ENCODE data around the gene RPS3.
A peak's percentile ranks its signal among the peaks of the same experiment; 100 is the strongest.
"Not testable (repeated sequence)": the region's sequence is repeated elsewhere in the genome, so short reads cannot be mapped to it uniquely, and the experiment has no call there.

RPS3 gene

DNA sequence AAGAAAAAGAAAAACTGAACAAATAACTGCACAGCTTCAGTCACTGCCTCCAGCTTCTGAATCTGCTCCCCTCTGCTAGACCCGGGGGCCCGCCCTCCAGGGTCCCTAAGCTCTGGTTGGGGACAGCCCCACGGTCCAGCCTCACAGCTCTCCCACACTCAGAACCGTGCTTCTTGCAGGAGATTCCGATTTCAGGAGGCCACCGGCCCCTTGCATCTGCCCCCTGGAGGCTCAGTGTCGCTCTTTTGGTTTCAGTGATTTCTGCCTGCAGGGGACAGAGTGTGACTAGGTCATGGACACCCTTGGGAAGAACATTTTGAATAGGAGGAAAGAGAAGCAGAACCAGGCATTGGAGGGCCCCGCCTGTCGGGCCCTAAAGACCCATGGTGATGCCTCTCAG is 23.1 kb upstream of the RPS3 start:
- 91% methylated on average over 9 of the region's 9 CpGs for WGBS (ENCODE audit: insufficient coverage)
- Histone ChIP-seq H3K4me3 (ENCODE audit: control insufficient read depth in 1 of 7, extremely low read depth in 1 of 7, insufficient read depth in 4 of 7, low read depth in 2 of 7, low read length in 6 of 7) (no peak overlapping the region), H3K27me3 (replicated peaks in 2 of 5; ENCODE audit: control insufficient read depth in 4 of 5, insufficient read depth in 5 of 5, low read length in 4 of 5) (no peaks in the 10 kb centered on the region), H3K27ac (ENCODE audit: insufficient read depth in 1 of 2, low read depth in 1 of 2, low read length in 2 of 2, poor library complexity in 1 of 2, severe bottlenecking in 2 of 2) (no peak overlapping the region), H3K4me1 (ENCODE audit: control extremely low read depth in 1 of 4, control insufficient read depth in 4 of 4, insufficient read depth in 4 of 4, low read length in 3 of 4) (peaks cover 0 to 44% (median 16%) of the 10 kb centered on the region in 4 experiments), H3K36me3 (ENCODE audit: control insufficient read depth in 4 of 4, insufficient read depth in 4 of 4, low read length in 3 of 4) (no peaks in the 10 kb centered on the region), H3K9me3 (ENCODE audit: control extremely low read depth in 1 of 5, control insufficient read depth in 4 of 5, insufficient read depth in 2 of 5, low read depth in 1 of 5, low read length in 4 of 5) (no peaks in the 10 kb centered on the region)
- DNase-seq, result no peak
- ChIA-PET CTCF (interaction anchor here (0.8 to 20.1 kb wide), 9 partner anchors 8 to 69 kb away, joined by 3 to 455 read pairs (median 4); no protein-coding TSS in a partner anchor), POLR2A (no interaction called here)

DNA sequence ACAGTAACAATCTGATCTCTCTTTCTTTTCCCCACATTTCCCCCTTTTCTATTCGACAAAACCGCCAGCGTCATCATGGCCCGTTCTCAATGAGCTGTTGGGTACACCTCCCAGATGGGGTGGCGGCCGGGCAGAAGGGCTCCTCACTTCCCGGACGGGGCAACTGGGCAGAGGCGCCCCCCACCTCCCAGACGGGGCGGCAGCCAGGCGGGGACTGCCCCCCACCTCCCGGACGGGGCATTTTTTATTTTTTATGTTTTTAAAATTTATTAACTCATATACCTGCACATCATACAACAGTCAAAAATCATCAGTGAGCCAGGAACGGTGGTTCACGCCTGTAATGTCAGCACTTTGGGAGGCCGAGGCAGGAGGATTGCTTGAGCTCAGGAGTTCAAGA is 20.5 kb upstream of the RPS3 start:
- 96% methylated on average over 5 of the region's 17 CpGs for WGBS (ENCODE audit: insufficient coverage)
- H3K36me3 ChIP-seq (ENCODE audit: control insufficient read depth in 4 of 4, insufficient read depth in 4 of 4, low read length in 3 of 4); DNase-seq; H3K27me3 ChIP-seq (replicated peaks in 2 of 5; ENCODE audit: control insufficient read depth in 4 of 5, insufficient read depth in 5 of 5, low read length in 4 of 5); H3K4me3 ChIP-seq (ENCODE audit: control insufficient read depth in 1 of 7, extremely low read depth in 1 of 7, insufficient read depth in 4 of 7, low read depth in 2 of 7, low read length in 6 of 7); H3K9me3 ChIP-seq (ENCODE audit: control extremely low read depth in 1 of 5, control insufficient read depth in 4 of 5, insufficient read depth in 2 of 5, low read depth in 1 of 5, low read length in 4 of 5); H3K27ac ChIP-seq (ENCODE audit: insufficient read depth in 1 of 2, low read depth in 1 of 2, low read length in 2 of 2, poor library complexity in 1 of 2, severe bottlenecking in 2 of 2); POLR2A ChIA-PET: not testable (repeated sequence)
- peaks cover 5 to 55% (median 19%) of the 10 kb centered on the region in 4 experiments for H3K4me1 ChIP-seq (ENCODE audit: control extremely low read depth in 1 of 4, control insufficient read depth in 4 of 4, insufficient read depth in 4 of 4, low read length in 3 of 4)
- CTCF ChIA-PET, result interaction anchor here (1.4 to 20.1 kb wide), 3 partner anchors 25 to 103 kb away, joined by 3 to 455 read pairs (median 137); partner anchors contain the start of gene ARRB1

GRCh38 chr11:75380245-75380644 is 19.1 kb upstream of the RPS3 start:
- Histone ChIP-seq H3K27me3 (replicated peaks in 2 of 5; ENCODE audit: control insufficient read depth in 4 of 5, insufficient read depth in 5 of 5, low read length in 4 of 5) (no peaks in the 10 kb centered on the region), H3K36me3 (ENCODE audit: control insufficient read depth in 4 of 4, insufficient read depth in 4 of 4, low read length in 3 of 4) (no peaks in the 10 kb centered on the region), H3K4me1 (ENCODE audit: control extremely low read depth in 1 of 4, control insufficient read depth in 4 of 4, insufficient read depth in 4 of 4, low read length in 3 of 4) (peaks cover 5 to 57% (median 27%) of the 10 kb centered on the region in 4 experiments), H3K9me3 (ENCODE audit: control extremely low read depth in 1 of 5, control insufficient read depth in 4 of 5, insufficient read depth in 2 of 5, low read depth in 1 of 5, low read length in 4 of 5) (no peaks in the 10 kb centered on the region), H3K4me3 (ENCODE audit: control insufficient read depth in 1 of 7, extremely low read depth in 1 of 7, insufficient read depth in 4 of 7, low read depth in 2 of 7, low read length in 6 of 7) (no peak overlapping the region), H3K27ac (ENCODE audit: insufficient read depth in 1 of 2, low read depth in 1 of 2, low read length in 2 of 2, poor library complexity in 1 of 2, severe bottlenecking in 2 of 2) (peak overlapping the region in 1 of 2 experiments; percentile 27)
- no CpG with 5 or more reads among the region's 2 CpGs for WGBS (ENCODE audit: insufficient coverage)
- POLR2A ChIA-PET, result interaction anchor here (0.7 to 0.8 kb wide), 3 partner anchors 13 to 54 kb away, joined by 3 to 5 read pairs (median 4); no protein-coding TSS in a partner anchor
- DNase-seq, result no peak
- CTCF ChIA-PET, result interaction anchor here (1.7 to 20.1 kb wide), 6 partner anchors 8 to 101 kb away, joined by 6 to 455 read pairs (median 74); partner anchors contain the start of gene ARRB1

DNA sequence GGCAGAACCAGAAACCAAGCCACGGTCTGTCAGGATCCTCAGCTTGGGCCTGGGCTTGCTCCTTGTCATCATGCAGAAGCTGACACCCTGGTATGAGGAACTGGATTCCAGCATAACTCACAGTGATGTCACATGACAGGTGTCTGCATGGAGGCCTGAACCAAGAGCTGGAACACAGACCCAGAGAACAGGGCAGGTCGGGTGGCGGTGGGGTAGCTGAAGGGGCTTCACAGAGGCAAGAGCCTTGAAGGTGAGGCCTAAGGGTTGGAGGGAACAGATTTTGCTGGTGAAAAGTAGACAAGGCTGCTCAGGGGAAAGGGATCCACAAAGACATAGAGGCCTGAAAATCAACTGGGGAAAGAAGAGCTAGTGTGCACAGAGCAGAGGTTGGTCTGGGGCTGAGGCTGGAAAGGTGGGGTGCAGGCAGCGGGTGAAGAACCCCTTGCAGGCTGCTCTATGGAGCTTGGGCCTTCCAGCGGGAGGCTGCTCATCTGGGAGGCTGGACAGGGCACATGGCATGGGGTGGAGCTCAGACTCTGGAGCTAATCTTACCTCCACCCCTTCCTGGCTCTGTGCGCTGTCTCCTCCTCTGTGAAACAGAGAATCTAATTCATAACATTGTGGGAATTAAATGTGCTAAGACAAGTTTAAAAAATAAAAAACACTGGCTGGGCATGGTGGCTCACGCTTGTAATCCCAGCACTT is 18.4 kb upstream of the RPS3 start:
- DNase-seq, result peak in 2 of 3 donors; percentile 68 to 76
- no peak overlapping the region for H3K27ac ChIP-seq (ENCODE audit: insufficient read depth in 1 of 2, low read depth in 1 of 2, low read length in 2 of 2, poor library complexity in 1 of 2, severe bottlenecking in 2 of 2)
- peaks cover 5 to 53% (median 27%) of the 10 kb centered on the region in 4 experiments for H3K4me1 ChIP-seq (ENCODE audit: control extremely low read depth in 1 of 4, control insufficient read depth in 4 of 4, insufficient read depth in 4 of 4, low read length in 3 of 4)
- CTCF ChIA-PET, result interaction anchor here (1.7 to 20.1 kb wide), 6 partner anchors 8 to 102 kb away, joined by 6 to 455 read pairs (median 74); partner anchors contain the start of gene ARRB1
- no peak overlapping the region for H3K4me3 ChIP-seq (ENCODE audit: control insufficient read depth in 1 of 7, extremely low read depth in 1 of 7, insufficient read depth in 4 of 7, low read depth in 2 of 7, low read length in 6 of 7)
- no peaks in the 10 kb centered on the region for H3K36me3 ChIP-seq (ENCODE audit: control insufficient read depth in 4 of 4, insufficient read depth in 4 of 4, low read length in 3 of 4)
- no peaks in the 10 kb centered on the region for H3K27me3 ChIP-seq (replicated peaks in 2 of 5; ENCODE audit: control insufficient read depth in 4 of 5, insufficient read depth in 5 of 5, low read length in 4 of 5)
- no peaks in the 10 kb centered on the region for H3K9me3 ChIP-seq (ENCODE audit: control extremely low read depth in 1 of 5, control insufficient read depth in 4 of 5, insufficient read depth in 2 of 5, low read depth in 1 of 5, low read length in 4 of 5)
- 64% methylated on average over 5 of the region's 7 CpGs for WGBS (ENCODE audit: insufficient coverage)
- POLR2A ChIA-PET, result interaction anchor here (0.6 to 0.8 kb wide), 3 partner anchors 20 to 697 kb away, joined by 3 to 5 read pairs (median 3); no protein-coding TSS in a partner anchor

- CTCF ChIA-PET, result interaction anchor here (0.7 to 20.1 kb wide), 11 partner anchors 8 to 104 kb away, joined by 3 to 455 read pairs (median 5); partner anchors contain the start of gene ARRB1
- H3K9me3 ChIP-seq (ENCODE audit: control extremely low read depth in 1 of 5, control insufficient read depth in 4 of 5, insufficient read depth in 2 of 5, low read depth in 1 of 5, low read length in 4 of 5), result no peaks in the 10 kb centered on the region
Measured at GRCh38 chr11:75383246-75383645, 16.1 kb upstream of the RPS3 start.

DNA sequence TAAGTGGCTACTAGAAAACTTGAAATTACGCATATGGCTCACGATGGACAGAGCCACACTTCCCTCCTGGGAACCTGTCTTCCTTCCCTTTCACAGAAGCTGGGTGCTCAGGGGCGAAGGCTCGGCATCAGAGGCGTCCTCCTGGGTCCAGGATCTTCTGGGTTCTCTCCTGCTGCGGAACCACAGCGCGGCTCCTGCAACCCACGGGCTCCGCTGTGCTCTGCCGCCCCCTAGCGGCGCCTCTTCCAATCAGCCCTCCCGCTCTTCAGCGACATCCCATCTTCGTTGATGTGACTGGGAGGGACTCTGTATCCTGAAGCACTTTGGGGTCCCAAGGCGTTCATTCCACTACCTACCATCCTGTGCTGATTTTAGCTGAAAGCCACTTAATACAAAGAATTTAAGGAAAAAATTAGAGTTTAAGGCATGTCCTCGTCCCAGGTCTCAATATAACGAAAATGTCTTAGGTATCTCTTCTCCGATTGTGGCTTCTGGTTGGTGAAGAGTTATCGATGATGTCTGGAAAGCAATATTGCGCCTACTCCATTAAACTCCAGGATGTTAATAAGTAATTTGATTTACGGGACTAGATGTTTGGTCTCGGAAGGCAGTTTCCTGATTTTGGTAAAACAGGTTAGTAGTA is 14.8 kb upstream of the RPS3 start:
- DNase-seq, result peak; percentile 75 to 81 (median 79)
- WGBS (ENCODE audit: insufficient coverage), result 57% methylated on average over 7 of the region's 24 CpGs
- H3K27ac ChIP-seq (ENCODE audit: insufficient read depth in 1 of 2, low read depth in 1 of 2, low read length in 2 of 2, poor library complexity in 1 of 2, severe bottlenecking in 2 of 2), result no peak overlapping the region
- peak overlapping the region in 4 of 7 experiments; percentile 19 to 66 (median 35) for H3K4me3 ChIP-seq (ENCODE audit: control insufficient read depth in 1 of 7, extremely low read depth in 1 of 7, insufficient read depth in 4 of 7, low read depth in 2 of 7, low read length in 6 of 7)
- ChIA-PET POLR2A (no interaction called here), CTCF (interaction anchor here (0.8 to 20.1 kb wide), 17 partner anchors 9 to 147 kb away, joined by 3 to 455 read pairs (median 7); partner anchors contain the start of genes ARRB1 and RPS3)
- H3K27me3 ChIP-seq (replicated peaks in 2 of 5; ENCODE audit: control insufficient read depth in 4 of 5, insufficient read depth in 5 of 5, low read length in 4 of 5), result no peaks in the 10 kb centered on the region
- no peaks in the 10 kb centered on the region for H3K36me3 ChIP-seq (ENCODE audit: control insufficient read depth in 4 of 4, insufficient read depth in 4 of 4, low read length in 3 of 4)
- no peaks in the 10 kb centered on the region for H3K9me3 ChIP-seq (ENCODE audit: control extremely low read depth in 1 of 5, control insufficient read depth in 4 of 5, insufficient read depth in 2 of 5, low read depth in 1 of 5, low read length in 4 of 5)
- peaks cover 5 to 52% (median 35%) of the 10 kb centered on the region in 4 experiments for H3K4me1 ChIP-seq (ENCODE audit: control extremely low read depth in 1 of 4, control insufficient read depth in 4 of 4, insufficient read depth in 4 of 4, low read length in 3 of 4)

More at GRCh38 chr11:75383246-75383645, 16.1 kb upstream of the RPS3 start:
- peak in 2 of 3 donors; percentile 52 to 53 for DNase-seq
- WGBS (ENCODE audit: insufficient coverage), result 5% methylated on average over 3 of the region's 3 CpGs
- Histone ChIP-seq H3K4me3 (ENCODE audit: control insufficient read depth in 1 of 7, extremely low read depth in 1 of 7, insufficient read depth in 4 of 7, low read depth in 2 of 7, low read length in 6 of 7) (peak overlapping the region in 3 of 7 experiments; percentile 3 to 46 (median 19)), H3K36me3 (ENCODE audit: control insufficient read depth in 4 of 4, insufficient read depth in 4 of 4, low read length in 3 of 4) (no peaks in the 10 kb centered on the region), H3K27me3 (replicated peaks in 2 of 5; ENCODE audit: control insufficient read depth in 4 of 5, insufficient read depth in 5 of 5, low read length in 4 of 5) (no peaks in the 10 kb centered on the region), H3K4me1 (ENCODE audit: control extremely low read depth in 1 of 4, control insufficient read depth in 4 of 4, insufficient read depth in 4 of 4, low read length in 3 of 4) (peaks cover 5 to 48% (median 28%) of the 10 kb centered on the region in 4 experiments), H3K27ac (ENCODE audit: insufficient read depth in 1 of 2, low read depth in 1 of 2, low read length in 2 of 2, poor library complexity in 1 of 2, severe bottlenecking in 2 of 2) (peak overlapping the region; percentile 33 to 46)
- POLR2A ChIA-PET, result interaction anchor here (1.2 to 2.3 kb wide), 2 partner anchors 31 to 43 kb away, joined by 5 to 8 read pairs; no protein-coding TSS in a partner anchor

Data from common myeloid progenitor, CD34-positive (primary cell).